ENCODE results near the gene RPH3AL. TPM values are rescaled to one million over a fixed set of nuclear protein-coding genes. Genes with fewer than 3 reads are reported as not detected.
"Not testable (repeated sequence)": the region's sequence is repeated elsewhere in the genome, so short reads cannot be mapped to it uniquely, and the experiment has no call there.

RPH3AL gene
- total RNA-seq, 1 donor, result 1.5 TPM

DNA sequence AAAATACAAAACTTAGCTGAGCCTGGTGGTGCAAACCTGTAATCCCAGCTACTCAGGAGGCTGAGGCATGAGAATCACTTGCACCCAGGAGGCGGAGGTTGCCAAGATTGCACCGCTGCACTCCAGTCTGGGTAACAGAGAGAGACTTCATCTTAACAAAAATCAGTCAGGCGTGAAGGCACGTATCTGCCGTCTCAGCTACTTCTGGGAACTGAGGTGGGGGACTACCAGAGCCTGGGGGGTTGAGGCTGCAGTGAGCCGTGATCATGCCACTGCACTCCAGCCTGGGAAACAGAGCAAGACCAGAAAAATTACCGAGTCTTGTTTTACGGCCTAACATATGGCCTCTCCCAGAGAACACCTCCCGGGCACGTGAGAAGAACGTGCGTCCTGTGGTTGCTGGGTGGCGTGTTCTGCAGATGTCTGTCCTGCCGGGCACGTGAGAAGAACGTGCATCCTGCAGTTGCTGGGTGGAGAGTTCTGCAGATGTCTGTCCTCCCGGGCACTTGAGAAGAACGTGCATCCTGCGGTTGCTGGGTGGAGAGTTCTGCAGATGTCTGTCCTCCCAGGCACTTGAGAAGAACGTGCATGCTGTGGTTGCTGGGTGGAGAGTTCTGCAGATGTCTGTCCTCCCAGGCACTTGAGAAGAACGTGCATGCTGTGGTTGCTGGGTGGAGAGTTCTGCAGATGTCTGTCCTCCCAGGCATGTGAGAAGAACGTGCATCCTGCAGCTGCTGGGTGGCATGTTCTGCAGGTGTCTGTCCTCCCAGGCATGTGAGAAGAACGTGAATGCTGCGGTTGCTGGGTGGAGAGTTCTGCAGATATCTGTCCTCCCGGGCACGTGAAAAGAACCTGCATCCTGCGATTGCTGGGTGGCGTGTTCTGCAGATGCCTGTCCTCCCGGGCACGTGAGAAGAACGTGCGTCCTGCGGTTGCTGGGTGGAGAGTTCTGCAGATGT lies 14.3 kb upstream of the RPH3AL start:
- not testable (repeated sequence) for H3K9me3 ChIP-seq (ENCODE audit: low read depth, low read length); H3K4me3 ChIP-seq (ENCODE audit: low read length); H3K4me1 ChIP-seq (ENCODE audit: insufficient read depth, low read length); H3K27me3 ChIP-seq (ENCODE audit: insufficient read depth, low read length)

GRCh38 chr17:364766-365165 lies 12.2 kb upstream of the RPH3AL start:
- Histone ChIP-seq H3K4me3 (ENCODE audit: low read length) (no peak overlapping the region), H3K9me3 (ENCODE audit: low read depth, low read length) (no peaks in the 10 kb centered on the region), H3K4me1 (ENCODE audit: insufficient read depth, low read length) (no peaks in the 10 kb centered on the region), H3K27me3 (ENCODE audit: insufficient read depth, low read length) (no peaks in the 10 kb centered on the region)

DNA sequence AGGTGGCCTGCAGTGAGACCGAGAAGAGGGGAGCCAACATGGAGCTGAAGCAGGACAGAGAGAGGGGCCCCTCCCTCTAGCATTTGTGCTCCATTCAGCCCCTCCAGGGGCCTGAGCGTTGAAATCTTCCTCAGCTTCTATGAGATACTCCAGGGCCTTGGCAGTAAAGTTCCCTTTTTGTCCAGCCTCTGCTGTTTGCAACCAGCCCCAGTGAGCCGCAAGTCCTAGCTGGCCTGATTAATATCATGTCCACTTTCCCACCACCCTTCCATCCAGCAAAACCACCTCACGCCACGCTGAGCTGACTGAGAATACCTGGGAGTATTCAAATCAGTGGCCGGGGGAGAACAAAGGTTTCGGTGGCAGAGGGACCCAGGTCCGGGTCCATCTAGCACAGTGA lies 11.7 kb upstream of the RPH3AL start:
- H3K4me3 ChIP-seq (ENCODE audit: low read length), result no peak overlapping the region

DNA sequence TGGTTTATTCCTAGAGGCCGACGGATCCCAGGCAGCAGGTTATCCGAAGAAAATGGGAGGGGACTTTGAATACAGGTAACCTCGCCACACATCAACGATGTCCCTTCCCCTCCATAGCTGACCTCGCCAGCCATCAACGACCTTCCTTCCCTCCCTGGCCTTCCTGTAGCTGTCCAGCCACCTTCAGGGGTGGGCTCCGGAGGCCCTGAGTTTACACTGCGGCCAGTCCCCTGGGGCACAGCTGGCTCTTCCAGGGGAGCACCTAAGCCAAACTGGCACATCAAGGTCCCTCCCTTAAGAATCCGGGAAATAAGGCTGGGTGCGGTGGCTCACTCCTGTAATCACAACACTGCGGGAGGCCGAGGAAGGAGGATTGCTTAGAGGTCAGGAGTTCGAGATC lies 10.1 kb upstream of the RPH3AL start:
- Histone ChIP-seq H3K4me3 (ENCODE audit: low read length) (no peak overlapping the region), H3K9me3 (ENCODE audit: low read depth, low read length) (no peaks in the 10 kb centered on the region), H3K27me3 (ENCODE audit: insufficient read depth, low read length) (no peaks in the 10 kb centered on the region), H3K4me1 (ENCODE audit: insufficient read depth, low read length) (no peaks in the 10 kb centered on the region)

More for the DNA sequence above, 11.7 kb upstream of the RPH3AL start:
- no peaks in the 10 kb centered on the region for H3K9me3 ChIP-seq (ENCODE audit: low read depth, low read length)
- no peaks in the 10 kb centered on the region for H3K27me3 ChIP-seq (ENCODE audit: insufficient read depth, low read length)
- H3K4me1 ChIP-seq (ENCODE audit: insufficient read depth, low read length), result no peaks in the 10 kb centered on the region

DNA sequence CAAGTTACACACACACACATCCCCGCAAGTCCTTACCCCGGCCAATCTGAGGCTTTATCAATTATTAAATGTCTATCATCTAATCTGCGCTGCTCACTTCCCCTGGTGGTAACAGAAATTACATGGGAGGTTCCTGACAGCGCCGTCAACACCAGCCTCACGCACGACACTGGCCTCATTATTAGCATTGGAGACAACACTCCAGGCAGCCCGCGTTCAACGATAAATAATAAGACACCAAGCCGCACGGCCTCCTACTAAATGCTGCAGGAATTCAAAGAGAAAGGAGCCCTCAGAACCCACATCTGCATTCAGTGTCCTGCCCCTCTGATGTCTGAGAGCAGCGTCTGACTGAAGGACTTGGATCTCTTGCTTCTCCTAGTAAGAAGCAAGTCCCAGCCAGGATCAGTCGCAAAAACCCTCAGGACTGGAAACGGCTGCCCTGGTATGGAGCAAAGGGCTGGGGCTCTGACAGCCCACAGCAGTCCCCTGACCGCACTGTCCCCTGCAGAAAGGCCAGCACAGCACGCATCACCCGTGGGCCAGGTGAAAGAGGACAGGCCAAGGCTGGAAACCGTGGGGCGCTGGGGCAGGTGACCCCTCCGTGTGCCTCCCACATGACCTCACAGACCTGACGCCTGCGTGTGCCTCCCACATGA lies 7.6 kb upstream of the RPH3AL start:
- Histone ChIP-seq H3K4me3 (ENCODE audit: low read length) (no peak overlapping the region), H3K9me3 (ENCODE audit: low read depth, low read length) (no peaks in the 10 kb centered on the region), H3K4me1 (ENCODE audit: insufficient read depth, low read length) (no peaks in the 10 kb centered on the region), H3K27me3 (ENCODE audit: insufficient read depth, low read length) (no peaks in the 10 kb centered on the region)

DNA sequence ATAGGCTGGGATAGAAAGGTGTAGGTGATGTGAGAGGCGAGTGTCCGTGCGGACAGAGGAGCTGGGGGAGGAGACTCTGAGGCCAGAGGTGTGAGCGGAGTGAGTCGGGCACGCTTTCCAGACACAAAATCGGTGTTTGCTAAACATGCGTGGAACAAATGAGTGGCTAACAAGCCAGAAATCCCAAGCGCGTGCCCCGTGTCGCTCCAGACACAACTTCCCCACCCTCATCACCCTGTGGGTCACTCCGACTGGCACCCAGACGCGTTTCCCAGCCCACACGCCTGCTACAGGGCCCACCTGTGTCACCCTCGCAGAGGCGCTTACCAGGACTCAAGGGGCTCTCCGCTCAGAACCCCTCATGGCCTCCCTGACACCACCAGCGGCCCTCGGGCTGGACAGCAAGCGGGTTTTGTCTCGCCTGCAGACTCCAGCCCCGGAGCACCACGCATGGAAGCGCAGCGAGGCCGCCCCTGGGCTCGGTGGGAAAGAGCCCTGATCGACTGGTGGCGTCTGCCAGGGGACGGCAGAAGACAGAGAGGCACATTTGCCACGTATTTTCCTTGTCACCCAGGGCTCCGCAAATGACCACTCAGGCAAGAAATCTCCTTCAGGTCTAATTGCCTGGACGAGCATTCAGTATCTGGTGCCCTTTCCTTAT lies 6.0 kb upstream of the RPH3AL start:
- Histone ChIP-seq H3K4me3 (ENCODE audit: low read length) (no peak overlapping the region), H3K4me1 (ENCODE audit: insufficient read depth, low read length) (no peaks in the 10 kb centered on the region), H3K27me3 (ENCODE audit: insufficient read depth, low read length) (no peaks in the 10 kb centered on the region), H3K9me3 (ENCODE audit: low read depth, low read length) (no peaks in the 10 kb centered on the region)

- H3K27me3 ChIP-seq (ENCODE audit: insufficient read depth, low read length), result no peaks in the 10 kb centered on the region
- H3K4me3 ChIP-seq (ENCODE audit: low read length), result no peak overlapping the region
- H3K4me1 ChIP-seq (ENCODE audit: insufficient read depth, low read length), result peaks cover 1% of the 10 kb centered on the region
- no peaks in the 10 kb centered on the region for H3K9me3 ChIP-seq (ENCODE audit: low read depth, low read length)
Measured at GRCh38 chr17:357644-358043, 5.0 kb upstream of the RPH3AL start.

DNA sequence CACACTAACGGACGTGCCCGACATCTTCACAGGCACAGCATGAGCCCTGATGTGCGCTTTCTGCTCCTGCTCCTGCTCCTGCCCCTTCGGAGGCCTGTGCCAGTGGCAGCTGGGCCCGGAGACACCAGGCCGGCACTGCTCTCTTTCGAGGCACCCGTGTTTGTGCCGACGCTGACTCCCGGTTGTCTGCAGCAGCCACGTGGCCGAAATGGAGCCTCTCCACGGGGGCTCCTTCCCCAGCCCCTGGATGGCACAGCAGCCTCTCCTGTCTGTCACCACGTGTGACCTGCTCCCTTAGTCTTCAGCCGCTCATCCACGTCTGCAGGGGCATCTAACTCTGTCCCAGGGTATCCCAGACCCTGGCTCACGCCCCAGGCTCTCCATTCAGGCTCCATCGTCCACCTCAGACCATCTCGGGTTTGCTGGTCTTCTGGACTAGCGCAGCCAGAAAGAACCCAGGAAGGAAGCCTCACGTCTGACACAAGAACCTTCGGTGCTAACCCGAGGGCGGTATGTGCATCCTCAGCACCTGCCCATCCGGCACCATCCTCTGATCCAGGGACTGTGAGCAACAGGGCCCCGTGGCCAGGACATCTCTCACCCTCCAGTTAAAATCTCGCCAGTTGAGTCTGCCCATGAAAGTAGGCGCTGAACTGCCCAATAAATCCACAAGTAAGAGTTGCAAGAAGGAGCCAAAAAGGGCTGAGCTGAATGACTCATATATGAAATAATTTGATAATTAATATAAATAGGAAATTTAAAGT lies 4.2 kb upstream of the RPH3AL start:
- Histone ChIP-seq H3K4me3 (ENCODE audit: low read length) (no peak overlapping the region), H3K9me3 (ENCODE audit: low read depth, low read length) (no peaks in the 10 kb centered on the region), H3K4me1 (ENCODE audit: insufficient read depth, low read length) (peaks cover 5% of the 10 kb centered on the region), H3K27me3 (ENCODE audit: insufficient read depth, low read length) (no peaks in the 10 kb centered on the region)

- no peaks in the 10 kb centered on the region for H3K9me3 ChIP-seq (ENCODE audit: low read depth, low read length)
- H3K27me3 ChIP-seq (ENCODE audit: insufficient read depth, low read length), result no peaks in the 10 kb centered on the region
Measured at GRCh38 chr17:354651-355556, 2.3 kb upstream of the RPH3AL start.

GRCh38 chr17:353838-354234 lies 1.2 kb upstream of the RPH3AL start:
- no peaks in the 10 kb centered on the region for H3K27me3 ChIP-seq (ENCODE audit: insufficient read depth, low read length)
- peaks cover 18% of the 10 kb centered on the region for H3K4me1 ChIP-seq (ENCODE audit: insufficient read depth, low read length)
- no peak overlapping the region for H3K4me3 ChIP-seq (ENCODE audit: low read length)
- no peaks in the 10 kb centered on the region for H3K9me3 ChIP-seq (ENCODE audit: low read depth, low read length)

More at GRCh38 chr17:354651-355556, 2.3 kb upstream of the RPH3AL start:
- Histone ChIP-seq H3K4me3 (ENCODE audit: low read length) (no peak overlapping the region), H3K4me1 (ENCODE audit: insufficient read depth, low read length) (peaks cover 18% of the 10 kb centered on the region)

DNA sequence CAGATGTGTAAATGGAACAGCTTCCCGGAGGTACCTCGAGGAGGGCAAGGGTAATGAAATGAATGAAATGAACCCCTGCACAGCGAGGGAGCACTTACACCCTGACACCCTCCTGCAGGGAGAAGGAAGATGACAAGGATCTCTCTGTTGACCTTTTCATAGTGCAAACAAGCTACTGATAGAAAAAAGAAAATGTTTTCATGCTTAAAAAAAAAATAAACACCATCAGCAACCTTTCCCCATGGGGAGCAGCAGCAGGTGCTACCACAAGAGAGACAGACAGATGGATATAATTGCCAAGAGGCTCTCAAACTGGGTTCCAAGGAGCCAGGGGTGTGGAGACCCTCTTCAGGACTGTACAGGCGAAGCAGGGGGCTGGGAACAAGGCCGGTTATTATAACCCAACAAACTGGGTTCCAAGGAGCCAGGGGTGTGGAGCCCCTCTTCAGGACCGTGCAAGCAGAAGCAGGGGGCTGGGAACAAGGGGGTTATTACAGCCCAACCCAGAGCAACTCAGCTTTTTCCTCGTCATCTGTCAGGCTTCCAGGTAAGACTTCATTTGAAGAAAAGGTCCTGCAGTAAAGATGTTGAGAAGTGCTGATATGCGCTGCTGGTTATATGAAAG lies 718 bp upstream of the RPH3AL start:
- no peaks in the 10 kb centered on the region for H3K9me3 ChIP-seq (ENCODE audit: low read depth, low read length)
- H3K4me1 ChIP-seq (ENCODE audit: insufficient read depth, low read length), result peaks cover 18% of the 10 kb centered on the region
- H3K27me3 ChIP-seq (ENCODE audit: insufficient read depth, low read length), result no peaks in the 10 kb centered on the region
- no peak overlapping the region for H3K4me3 ChIP-seq (ENCODE audit: low read length)

GRCh38 chr17:351875-352420 lies 659 bp downstream of the RPH3AL start:
- Histone ChIP-seq H3K27me3 (ENCODE audit: insufficient read depth, low read length) (no peaks in the 10 kb centered on the region), H3K9me3 (ENCODE audit: low read depth, low read length) (no peaks in the 10 kb centered on the region), H3K4me1 (ENCODE audit: insufficient read depth, low read length) (peaks cover 18% of the 10 kb centered on the region), H3K4me3 (ENCODE audit: low read length) (no peak overlapping the region)

- no peak overlapping the region for H3K4me3 ChIP-seq (ENCODE audit: low read length)
- H3K4me1 ChIP-seq (ENCODE audit: insufficient read depth, low read length), result peaks cover 18% of the 10 kb centered on the region
- no peaks in the 10 kb centered on the region for H3K9me3 ChIP-seq (ENCODE audit: low read depth, low read length)
- no peaks in the 10 kb centered on the region for H3K27me3 ChIP-seq (ENCODE audit: insufficient read depth, low read length)
Measured at GRCh38 chr17:351449-351738, 1.2 kb downstream of the RPH3AL start.

Measured in mononuclear cell (primary cell).